IMR-90 (cell line): ENCODE measurements around the gene PTPN7. TPM values are rescaled to one million over a fixed set of nuclear protein-coding genes. Genes with fewer than 3 reads are reported as not detected.

Source experiments
- ATAC-seq: fragments of 200-7000 bp; cut with Tn5 transposase; 2 replicates; pipeline ENCODE4 v1.9.1; 2020; ENCODE audit warnings: low read depth, mild to moderate bottlenecking, moderate library complexity
- BruUV-seq: library from RNA; stranded (reverse); fragments of 400-500 nt; replicated peaks from 2 replicates; lab custom pipeline; 2021; lab: Mats Ljungman, UMichigan
- CTCF ChIA-PET: fragments of 300-600 bp; formaldehyde crosslinking; extraction: SDS; loops from one replicate; lab custom pipeline; 2021; ENCODE audit warnings: antibody characterized with exemption; lab: Yijun Ruan, JAX
- POLR2A ChIA-PET: fragments of 300-600 bp; sonication (Branson Sonifier 250); formaldehyde crosslinking; loops from one replicate; lab custom pipeline; 2022; ENCODE audit warnings: antibody characterized with exemption; ENCODE audit not compliant: unreplicated experiment; lab: Charles Lee
- DNase-seq: peaks from one replicate; pipeline ENCODE4 v3.0.0; 2013
- H2AFZ ChIP-seq: replicated peaks from 2 replicates; pipeline ENCODE3; 2013; ENCODE audit warnings: low read length, mild to moderate bottlenecking; ENCODE audit not compliant: poor library complexity
- H2AK5ac ChIP-seq: 2 replicates; pipeline ENCODE4 v1.6.1; 2013; ENCODE audit warnings: low read depth, low read length, inconsistent platforms
- H2AK9ac ChIP-seq: replicated peaks from 2 replicates; pipeline ENCODE3; 2013; ENCODE audit warnings: mild to moderate bottlenecking, low read depth, low read length, moderate library complexity; ENCODE audit not compliant: poor library complexity
- H2BK120ac ChIP-seq: 2 replicates; pipeline ENCODE4 v1.6.1; 2013; ENCODE audit warnings: low read depth, low read length, inconsistent platforms
- H2BK15ac ChIP-seq: 3 replicates; pipeline ENCODE4 v1.6.1; 2013; ENCODE audit warnings: low read depth, low read length, inconsistent platforms
- H2BK20ac ChIP-seq: 2 replicates; pipeline ENCODE4 v1.6.1; 2013; ENCODE audit warnings: low read depth, mild to moderate bottlenecking, inconsistent platforms, low read length, moderate library complexity
- H2BK5ac ChIP-seq: 2 replicates; pipeline ENCODE4 v1.6.1; 2013; ENCODE audit warnings: mild to moderate bottlenecking, low read depth, low read length, inconsistent platforms; ENCODE audit not compliant: poor library complexity, severe bottlenecking
- H3K14ac ChIP-seq: replicated peaks from 2 replicates; pipeline ENCODE4 v1.6.1; 2013; ENCODE audit warnings: low read depth, low read length, inconsistent platforms
- H3K18ac ChIP-seq: 2 replicates; pipeline ENCODE4 v1.6.1; 2013; ENCODE audit warnings: low read depth, low read length, control low read depth
- H3K23ac ChIP-seq: 2 replicates; pipeline ENCODE4 v1.6.1; 2013; ENCODE audit warnings: low read depth, low read length, inconsistent platforms
- H3K27ac ChIP-seq: 2 replicates; pipeline ENCODE4 v1.5.1; 2013; ENCODE audit warnings: mild to moderate bottlenecking, control low read depth, low read length; ENCODE audit not compliant: insufficient read depth
- H3K27me3 ChIP-seq: 2 replicates; pipeline ENCODE4 v1.6.1; 2013; ENCODE audit warnings: low read length; ENCODE audit not compliant: control insufficient read depth, insufficient read depth
- H3K36me3 ChIP-seq: 2 replicates; pipeline ENCODE4 v1.6.1; 2013; ENCODE audit warnings: low read length, mixed read lengths; ENCODE audit not compliant: control insufficient read depth, insufficient read depth
- H3K4ac ChIP-seq: 2 replicates; pipeline ENCODE4 v1.6.1; 2013; ENCODE audit warnings: low read depth, low read length, inconsistent platforms
- H3K4me1 ChIP-seq: 2 replicates; pipeline ENCODE4 v1.6.1; 2013; ENCODE audit warnings: low read length, mixed read lengths; ENCODE audit not compliant: control insufficient read depth, insufficient read depth
- H3K4me2 ChIP-seq: 2 replicates; pipeline ENCODE4 v1.6.1; 2013; ENCODE audit warnings: low read depth, mild to moderate bottlenecking, control low read depth, low read length, moderate library complexity
- H3K4me3 ChIP-seq: 2 replicates; pipeline ENCODE4 v1.5.1; 2013; ENCODE audit warnings: low read depth, mild to moderate bottlenecking, control low read depth, low read length, moderate library complexity; ENCODE audit not compliant: insufficient read depth
- H3K56ac ChIP-seq: 2 replicates; pipeline ENCODE4 v1.6.1; 2013; ENCODE audit warnings: low read length, inconsistent platforms; ENCODE audit not compliant: insufficient read depth; ENCODE audit errors: extremely low read depth
- H3K79me1 ChIP-seq, 2 experiments: 2 replicates each; pipeline ENCODE4 v1.6.1; 2013; ENCODE audit warnings: low read length in 2 of 2, inconsistent platforms in 1 of 2, low read depth in 1 of 2
- H3K9ac ChIP-seq: 2 replicates; pipeline ENCODE4 v1.6.1; 2013; ENCODE audit warnings: low read depth, low read length, control low read depth
- H3K9me1 ChIP-seq: 2 replicates; pipeline ENCODE4 v1.6.1; 2013; ENCODE audit warnings: low read length, inconsistent platforms; ENCODE audit not compliant: insufficient read depth
- H3K9me3 ChIP-seq: 2 replicates; pipeline ENCODE4 v1.6.1; 2013; ENCODE audit warnings: low read length; ENCODE audit not compliant: control insufficient read depth, insufficient read depth
- H4K20me1 ChIP-seq: 2 replicates; pipeline ENCODE4 v1.6.1; 2013; ENCODE audit warnings: low read length, inconsistent platforms; ENCODE audit not compliant: insufficient read depth
- H4K5ac ChIP-seq: 2 replicates; pipeline ENCODE4 v1.6.1; 2013; ENCODE audit warnings: mild to moderate bottlenecking, low read depth, low read length, control low read depth
- H4K8ac ChIP-seq, 2 experiments: 2 replicates each; pipeline ENCODE4 v1.6.1; 2013; ENCODE audit warnings: low read depth in 2 of 2, low read length in 2 of 2, control low read depth in 1 of 2, inconsistent platforms in 1 of 2
- H4K91ac ChIP-seq: 2 replicates; pipeline ENCODE4 v1.6.1; 2013; ENCODE audit warnings: low read depth, low read length, inconsistent platforms; ENCODE audit not compliant: insufficient read depth
- RCOR1 ChIP-seq: IDR thresholded peaks from 2 replicates; pipeline ENCODE4 v1.6.1; 2012; ENCODE audit warnings: mild to moderate bottlenecking, low read length, improper control_type of control experiment; ENCODE audit not compliant: insufficient replicate concordance
- RFX5 ChIP-seq: IDR thresholded peaks from 2 replicates; pipeline ENCODE4 v1.8.0; 2012; ENCODE audit warnings: low read depth, mild to moderate bottlenecking, low read length, moderate library complexity
- SMC3 ChIP-seq: fragments of 150-350 bp; IDR thresholded peaks from 2 replicates; pipeline ENCODE4 v1.6.1; 2016; ENCODE audit warnings: low read depth, mild to moderate bottlenecking, antibody characterized with exemption, low read length, moderate library complexity
- WGBS, 2 experiments: methylation state at CpG; one replicate each; pipeline versions ENCODE4 v1.1.5 to v1.1.7; 2013; ENCODE audit warnings: missing lambda C conversion rate in 2 of 2; ENCODE audit not compliant: insufficient read length in 1 of 2; ENCODE audit errors: extremely low coverage in 2 of 2; 5-methylcytosine and 5-hydroxymethylcytosine counted together
- dilution Hi-C: fragments of 300-500 bp; cut with HindIII; formaldehyde crosslinking; loops from one replicate; pipeline ENCODE4 v1.14.3; 2018; ENCODE audit warnings: low sequenced_read_pairs; ENCODE audit not compliant: unreplicated experiment
- in situ Hi-C: fragments of 300-500 bp; cut with MboI; formaldehyde crosslinking; loops from 3 replicates; pipeline ENCODE4 v1.14.3; 2019; ENCODE audit warnings: low sequenced_read_pairs, inconsistent platforms, mixed read lengths
- intact Hi-C: fragments of 100-400 bp; cut with micrococcal nuclease; formaldehyde crosslinking; loops from 2 replicates; pipeline ENCODE4 v1.10.0; 2022
- polyA plus RNA-seq, 3 experiments: library from polyadenylated mRNA; depleted of rRNA; stranded (reverse); fragments of >200 nt; gene quantifications; 2 replicates each; pipeline ENCODE4 v1.2.3, GENCODE V29; 2012; ENCODE audit warnings: low replicate concordance in 1 of 3
- total RNA-seq: library from RNA; depleted of rRNA; stranded (reverse); fragments of >200 nt; gene quantifications from 2 replicates; pipeline ENCODE4 v1.2.3, GENCODE V29; 2012

PTPN7 gene
- total and polyA plus RNA-seq, 2 of the 4 experiments (the other 2 are of a cell fraction) = 0.05 TPM; not detected in 1

GRCh38 chr1:202107801-202108731 lies 52.3 kb downstream of the PTPN7 start:
- DNase-seq (no peak), ATAC-seq (no peak)
- CTCF ChIA-PET = no interaction called here
- Histone ChIP-seq H4K20me1 (no peaks in the 10 kb centered on the region), H4K91ac (no peak overlapping the region), H2BK5ac (no peak overlapping the region), H2AFZ (no peak overlapping the region), H4K8ac (no peak overlapping the region), H2BK20ac (no peak overlapping the region), H3K27ac (no peak overlapping the region), H3K4me3 (no peak overlapping the region), H3K56ac (no peak overlapping the region), H3K9me3 (no peaks in the 10 kb centered on the region), H3K4me1 (peaks cover 8% of the 10 kb centered on the region), H2AK5ac (no peak overlapping the region), H3K14ac (no peak overlapping the region), H2BK15ac (no peak overlapping the region), H3K4me2 (no peak overlapping the region), H3K9ac (no peak overlapping the region), H2AK9ac (no peak overlapping the region), H3K36me3 (no peaks in the 10 kb centered on the region), H4K5ac (no peak overlapping the region), H3K18ac (no peak overlapping the region), H2BK120ac (no peak overlapping the region), H3K27me3 (no peaks in the 10 kb centered on the region; the same call in 1 of the 2 replicates), H3K9me1 (peaks cover 3% of the 10 kb centered on the region; the same call in 1 of the 2 replicates), H3K79me1 (no peaks in the 10 kb centered on the region), H3K4ac (no peak overlapping the region), H3K23ac (no peak overlapping the region)
- TF ChIP-seq RCOR1 (no peak), RFX5 (no peak), SMC3 (no peak)
- intact Hi-C loops (no loop called here), in situ Hi-C loops (no loop called here), dilution Hi-C loops (no loop called here)
- WGBS, 2 experiments = 73% methylated on average over 11 of the region's 13 CpGs; no CpG with 5 or more reads in 1 of the 2 experiments
- POLR2A ChIA-PET = no interaction called here
- no TSS peak for BruUV-seq
